ENCODE measurements around the gene MRPS27.

- no peak for TF ChIP-seq FOXM1 (IDR thresholded peaks at IDR 0.05; ENCODE audit: borderline replicate concordance, low read depth)
- TF ChIP-seq TAF1 (IDR thresholded peaks at IDR 0.05; ENCODE audit: low read depth): no peak
- no peak for TF ChIP-seq REST (IDR thresholded peaks at IDR 0.05; ENCODE audit: low read depth)
- TF ChIP-seq RAD21 (IDR thresholded peaks at IDR 0.05; ENCODE audit: low read depth): no peak
- no peak for TF ChIP-seq TEAD4 (IDR thresholded peaks at IDR 0.05)
- TF ChIP-seq MAX (IDR thresholded peaks at IDR 0.05): no peak
- no peak for TF ChIP-seq EP300 (IDR thresholded peaks at IDR 0.05; ENCODE audit: borderline replicate concordance)
These were observed 6.2 kb upstream of the MRPS27 start for GRCh38 chr5:72326306-72326649.

All from Ishikawa (cell line).